Esophagus (tissue), 2 donors: ENCODE data around the gene BCAS3. TPM values are rescaled to one million over a fixed set of nuclear protein-coding genes. Genes with fewer than 3 reads are reported as not detected.
"Not testable (repeated sequence)": the region's sequence is repeated elsewhere in the genome, so short reads cannot be mapped to it uniquely, and the experiment has no call there.

Experiments used
- H3K27ac ChIP-seq, 2 donors: one replicate each; pipeline ENCODE4 v1.5.1; 2013; ENCODE audit warnings: low read depth in 2 of 2, mild to moderate bottlenecking in 2 of 2, inconsistent platforms in 1 of 2, low read length in 1 of 2, moderate library complexity in 1 of 2
- H3K27me3 ChIP-seq, 2 donors: one replicate each; pipeline ENCODE4 v1.6.1; 2013; ENCODE audit warnings: low read length in 2 of 2, control low read depth in 1 of 2, mild to moderate bottlenecking in 1 of 2; ENCODE audit not compliant: insufficient read depth in 2 of 2, control insufficient read depth in 1 of 2
- H3K36me3 ChIP-seq, 2 donors: one replicate each; pipeline ENCODE4 v1.6.1; 2013; ENCODE audit warnings: low read length in 1 of 2; ENCODE audit not compliant: control insufficient read depth in 2 of 2, insufficient read depth in 2 of 2
- H3K4me1 ChIP-seq, 2 donors: one replicate each; pipeline ENCODE4 v1.6.1; 2013; ENCODE audit warnings: low read length in 1 of 2; ENCODE audit not compliant: control insufficient read depth in 2 of 2, insufficient read depth in 2 of 2
- H3K4me3 ChIP-seq, 2 donors: one replicate each; pipeline ENCODE4 v1.5.1; 2013; ENCODE audit warnings: low read length in 2 of 2, mild to moderate bottlenecking in 2 of 2, low read depth in 1 of 2, moderate library complexity in 1 of 2
- H3K9me3 ChIP-seq, 2 donors: one replicate each; pipeline ENCODE4 v1.6.1; 2013; ENCODE audit warnings: mild to moderate bottlenecking in 2 of 2, low read depth in 1 of 2, low read length in 1 of 2, moderate library complexity in 1 of 2; ENCODE audit not compliant: control insufficient read depth in 2 of 2, insufficient read depth in 1 of 2
- WGBS, 2 donors: extraction: QIAGEN DNeasy Blood & Tissue Kit; methylation state at CpG; one replicate each; pipeline ENCODE4 v1.1.7; 2013; 5-methylcytosine and 5-hydroxymethylcytosine counted together
- polyA plus RNA-seq, 2 donors: library from polyadenylated mRNA; stranded (reverse); fragments of 200-250 nt; gene quantifications; one replicate each; pipeline ENCODE4 v1.2.3, GENCODE V29; 2013
- donor health status: healthy with polysubstance abuse.
- donor health status: Bipolar disorder and iron deficiency.

Gene BCAS3
- polyA plus RNA-seq, 2 donors, result 4.7 to 6.6 TPM

GRCh38 chr17:60802377-60802776 is 124.7 kb downstream of the BCAS3 start:
- Histone ChIP-seq H3K4me1 (no peaks in the 10 kb centered on the region), H3K4me3 (no peak overlapping the region), H3K27ac (no peak overlapping the region), H3K36me3 (no peaks in the 10 kb centered on the region), H3K9me3 (no peaks in the 10 kb centered on the region), H3K27me3 (no peaks in the 10 kb centered on the region)
- WGBS, 2 donors, result 79 to 84% methylated on average over 6 of the region's 6 CpGs

GRCh38 chr17:60803059-60803458 is 125.4 kb downstream of the BCAS3 start:
- 97% methylated on average over 6 of the region's 6 CpGs for WGBS, 2 donors
- Histone ChIP-seq H3K27me3 (no peaks in the 10 kb centered on the region), H3K4me1 (no peaks in the 10 kb centered on the region), H3K4me3 (no peak overlapping the region), H3K27ac (no peak overlapping the region), H3K36me3 (no peaks in the 10 kb centered on the region), H3K9me3 (no peaks in the 10 kb centered on the region)

DNA sequence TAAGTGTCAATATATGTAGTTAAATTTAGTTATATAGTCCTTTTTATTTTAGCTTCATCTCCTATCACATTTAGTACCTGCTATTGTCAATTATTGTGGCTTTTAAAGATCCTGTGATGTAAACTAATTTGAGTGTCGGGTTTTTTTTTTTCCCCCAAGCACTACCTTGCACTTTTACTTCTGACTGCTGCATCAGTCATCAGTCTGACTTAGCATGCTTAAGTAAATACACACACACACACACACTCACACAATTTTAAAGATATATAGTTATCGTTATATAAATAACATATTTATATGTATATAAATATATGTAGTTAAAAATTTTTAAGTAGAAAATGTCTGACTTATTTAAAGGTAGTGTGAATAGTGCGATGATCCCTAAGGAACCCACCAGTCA is 127.2 kb downstream of the BCAS3 start:
- Histone ChIP-seq H3K36me3 (no peaks in the 10 kb centered on the region), H3K9me3 (no peaks in the 10 kb centered on the region), H3K27me3 (no peaks in the 10 kb centered on the region), H3K27ac (no peak overlapping the region), H3K4me3 (no peak overlapping the region), H3K4me1 (no peaks in the 10 kb centered on the region)
- WGBS, 2 donors, result 93 to 95% methylated on average over 3 of the region's 3 CpGs

GRCh38 chr17:60809421-60809820 is 131.8 kb downstream of the BCAS3 start:
- Histone ChIP-seq H3K36me3 (peaks cover 0 to 5% of the 10 kb centered on the region in 2 donors), H3K4me3 (no peak overlapping the region), H3K27ac (no peak overlapping the region), H3K4me1 (no peaks in the 10 kb centered on the region), H3K27me3 (no peaks in the 10 kb centered on the region), H3K9me3 (peaks cover 0 to 6% of the 10 kb centered on the region in 2 donors)
- 91 to 99% methylated on average over 1 of the region's 1 CpG for WGBS, 2 donors

DNA sequence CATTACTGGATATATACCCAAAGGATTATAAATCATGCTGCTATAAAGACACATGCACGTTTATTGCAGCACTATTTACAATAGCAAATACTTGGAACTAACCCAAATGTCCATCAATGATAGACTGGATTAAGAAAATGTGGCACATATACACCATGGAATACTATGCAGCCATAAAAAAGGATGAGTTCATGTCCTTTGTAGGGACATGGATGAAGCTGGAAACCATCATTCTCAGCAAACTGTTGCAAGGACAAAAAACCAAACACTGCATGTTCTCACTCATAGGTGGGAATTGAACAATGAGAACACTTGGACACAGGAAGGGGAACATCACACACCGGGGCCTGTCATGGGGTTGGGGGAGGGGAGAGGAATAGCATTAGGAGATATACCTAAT is 137.3 kb downstream of the BCAS3 start:
- not testable (repeated sequence) for H3K9me3 ChIP-seq, H3K4me1 ChIP-seq, H3K27ac ChIP-seq, H3K27me3 ChIP-seq, H3K4me3 ChIP-seq, H3K36me3 ChIP-seq
- WGBS, 2 donors, result 63 to 65% methylated on average over 2 of the region's 2 CpGs

DNA sequence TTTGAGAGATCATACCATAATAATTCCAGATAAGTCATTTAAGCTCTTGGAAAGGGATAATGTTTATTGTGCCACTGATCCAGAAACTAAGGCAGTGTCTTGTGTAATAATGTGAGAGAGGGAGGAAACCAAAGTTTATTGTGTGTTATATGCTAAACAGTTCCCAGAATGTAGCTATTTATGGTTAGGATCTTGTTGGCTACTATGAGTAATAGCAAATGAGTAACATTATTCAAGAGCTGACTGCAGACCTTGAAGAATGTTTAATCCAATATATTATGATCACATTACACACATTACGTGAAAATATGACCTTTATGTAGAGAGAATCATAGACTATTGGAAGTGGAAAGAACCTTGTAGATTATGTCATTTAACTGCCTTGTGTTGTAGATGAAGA is 139.5 kb downstream of the BCAS3 start:
- Histone ChIP-seq H3K27me3 (no peaks in the 10 kb centered on the region), H3K9me3 (no peaks in the 10 kb centered on the region), H3K27ac (no peak overlapping the region), H3K36me3 (no peaks in the 10 kb centered on the region), H3K4me3 (no peak overlapping the region), H3K4me1 (no peaks in the 10 kb centered on the region)
- WGBS, 2 donors, result 51 to 64% methylated on average over 1 of the region's 1 CpG

DNA sequence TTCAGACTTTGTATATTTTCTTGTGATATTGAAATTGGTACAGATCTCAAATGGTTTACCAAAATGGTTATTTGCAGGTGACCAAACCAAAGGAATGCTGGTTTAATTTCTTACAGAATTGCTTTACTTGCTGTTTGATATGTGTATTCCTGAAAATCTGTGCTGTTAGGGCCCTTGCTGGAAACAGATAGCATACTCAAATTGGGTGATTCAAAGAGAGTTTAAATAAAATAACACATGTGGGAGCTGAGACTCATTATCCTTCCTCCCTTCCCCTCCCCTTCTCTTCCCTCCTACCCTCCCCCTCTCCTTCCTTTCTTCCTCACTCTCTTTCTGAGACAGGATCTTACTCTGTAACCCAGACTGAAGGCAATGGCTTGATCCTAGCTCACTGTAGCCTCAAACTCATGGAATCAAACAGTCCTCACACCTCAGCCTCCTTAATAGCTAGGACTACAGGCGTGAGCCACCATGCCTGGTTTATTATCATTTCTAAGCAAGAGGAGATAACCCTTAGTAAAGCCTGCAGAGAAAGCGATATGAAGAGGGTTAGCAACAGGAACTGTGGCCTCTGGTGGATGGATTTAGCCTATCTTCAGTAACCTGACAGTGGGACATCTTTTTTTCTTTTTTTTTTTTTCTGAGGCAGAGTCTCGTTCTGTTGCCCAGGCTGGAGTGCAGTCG is 141.9 kb downstream of the BCAS3 start:
- H3K9me3 ChIP-seq, result no peaks in the 10 kb centered on the region
- no peaks in the 10 kb centered on the region for H3K4me1 ChIP-seq
- WGBS, 2 donors, result 96 to 99% methylated on average over 4 of the region's 4 CpGs
- H3K4me3 ChIP-seq, result no peak overlapping the region
- no peaks in the 10 kb centered on the region for H3K36me3 ChIP-seq
- no peak overlapping the region for H3K27ac ChIP-seq
- no peaks in the 10 kb centered on the region for H3K27me3 ChIP-seq

DNA sequence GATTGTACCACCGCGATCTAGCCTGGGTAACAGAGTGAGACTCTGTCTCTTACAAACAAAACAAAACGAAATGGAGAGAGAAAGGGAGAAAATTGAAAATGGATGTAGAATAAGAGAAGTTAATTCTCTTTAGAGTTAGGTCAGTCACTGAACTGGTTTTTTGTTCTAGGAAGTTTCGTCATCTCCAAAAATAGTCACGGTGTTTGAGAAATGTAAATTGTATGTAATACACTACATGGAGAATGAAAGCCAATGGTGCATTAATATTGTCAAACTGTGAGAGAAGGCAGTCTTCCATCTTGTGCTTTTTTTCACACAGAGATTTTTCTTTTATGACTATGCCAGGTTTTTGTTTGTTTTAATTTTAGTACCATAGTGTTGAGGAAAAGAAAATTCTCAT is 145.9 kb downstream of the BCAS3 start:
- WGBS, 2 donors, result 42 to 54% methylated on average over 5 of the region's 5 CpGs
- Histone ChIP-seq H3K27me3 (no peaks in the 10 kb centered on the region), H3K4me3 (no peak overlapping the region), H3K9me3 (no peaks in the 10 kb centered on the region), H3K4me1 (no peaks in the 10 kb centered on the region), H3K36me3 (no peaks in the 10 kb centered on the region), H3K27ac (no peak overlapping the region)

DNA sequence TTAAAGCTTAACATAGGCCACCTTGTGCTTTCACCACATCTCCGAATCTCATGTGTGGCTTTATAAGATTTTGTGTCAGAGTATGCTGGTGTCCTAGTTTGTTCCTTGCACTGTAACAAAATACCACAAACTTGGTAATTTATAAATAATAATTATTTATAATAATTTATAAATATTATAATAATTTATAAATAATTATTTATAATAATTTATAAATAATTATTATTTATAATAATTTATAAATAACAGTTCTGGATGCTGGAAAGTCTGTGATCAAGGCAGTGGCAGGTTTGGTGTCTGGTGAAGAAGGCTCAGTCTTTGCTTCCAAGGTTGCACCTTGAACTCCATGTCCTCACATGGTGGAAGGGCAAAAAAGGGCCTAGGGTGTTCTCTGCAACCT is 147.7 kb downstream of the BCAS3 start:
- Histone ChIP-seq H3K4me1 (no peaks in the 10 kb centered on the region), H3K4me3 (no peak overlapping the region), H3K27ac (no peak overlapping the region), H3K36me3 (no peaks in the 10 kb centered on the region), H3K9me3 (no peaks in the 10 kb centered on the region), H3K27me3 (no peaks in the 10 kb centered on the region)
- 99 to 100% methylated on average over 1 of the region's 1 CpG for WGBS, 2 donors

- no peaks in the 10 kb centered on the region for H3K9me3 ChIP-seq
- H3K27me3 ChIP-seq, result no peaks in the 10 kb centered on the region
- no peaks in the 10 kb centered on the region for H3K4me1 ChIP-seq
- no peak overlapping the region for H3K27ac ChIP-seq
- no peaks in the 10 kb centered on the region for H3K36me3 ChIP-seq
- no peak overlapping the region for H3K4me3 ChIP-seq
Observed at GRCh38 chr17:60827943-60828342, 150.3 kb downstream of the BCAS3 start.
